ENCODE data around the gene CENPX. TPM values are rescaled to one million over a fixed set of nuclear protein-coding genes. Genes with fewer than 3 reads are reported as not detected.
A peak's percentile ranks its signal among the peaks of the same experiment; 100 is the strongest.

CENPX gene
- total and polyA plus RNA-seq, 2 of the 13 experiments (the other 11 are each of a cell fraction or from before 2014, with no cell fraction given), result 92.7 to 170 TPM

DNA sequence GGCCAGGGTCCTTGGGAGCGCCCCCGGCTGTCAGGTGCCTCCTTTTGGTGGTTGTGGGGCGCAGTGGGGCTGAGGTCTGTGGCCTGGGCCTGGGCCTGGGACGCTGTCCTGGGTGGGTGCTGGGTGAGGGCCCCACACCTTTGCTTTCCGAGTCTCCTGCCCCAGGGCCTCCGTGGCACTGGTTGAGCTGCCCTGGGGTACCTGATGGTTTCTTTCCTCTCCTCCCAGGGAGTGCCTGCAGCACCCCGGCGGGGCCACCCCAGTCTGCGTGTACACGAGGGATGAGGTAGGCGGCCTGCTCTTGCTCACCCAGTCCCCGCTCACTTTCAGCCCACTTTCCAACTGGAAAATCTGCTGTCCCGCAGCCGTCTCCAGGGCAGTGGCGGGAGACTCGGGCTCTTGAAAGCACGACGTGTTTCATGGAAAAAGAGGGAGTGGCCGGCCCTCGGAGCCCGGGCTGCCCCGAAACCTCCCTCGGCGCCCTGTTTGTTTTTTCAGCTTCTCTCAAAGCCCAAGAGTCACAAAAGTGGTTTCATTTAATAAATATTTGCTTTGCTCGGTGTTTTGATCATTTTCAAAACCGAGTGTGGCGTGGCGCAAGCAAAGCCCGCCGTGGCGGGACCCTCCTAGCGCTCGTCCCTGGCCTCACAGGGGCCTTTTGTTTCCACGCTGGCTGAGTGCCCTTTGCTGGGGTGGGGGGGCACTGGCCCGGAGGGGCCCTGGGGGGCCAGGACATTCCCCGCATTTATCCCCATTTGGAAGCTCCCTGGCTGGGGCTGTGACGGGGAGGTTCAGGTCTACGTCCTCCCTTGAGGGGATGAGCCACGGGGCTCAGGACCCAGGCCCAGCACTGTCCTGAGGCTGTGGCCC lies 27.9 kb downstream of the CENPX start:
- Histone ChIP-seq H3K9ac (ENCODE audit: insufficient read depth, low read depth, low read length) (peak overlapping the region; percentile 96), H3K27ac (ENCODE audit: extremely low read length, insufficient read depth, low read length) (peak overlapping the region; percentile 97), H3K4me2 (ENCODE audit: low read depth, low read length) (peak overlapping the region; percentile 99), H3K36me3 (replicated peaks in 1 of 2; ENCODE audit: control insufficient read depth in 1 of 2, insufficient read depth in 2 of 2, low read length in 2 of 2) (peaks cover 0 to 3% of the 10 kb centered on the region in 2 experiments; a peak in 1 of 5 replicates), H3K4me1 (ENCODE audit: insufficient read depth, low read length) (peaks cover 99% of the 10 kb centered on the region), H3K79me2 (ENCODE audit: insufficient read depth, low read length) (peaks cover 64% of the 10 kb centered on the region), H3K4me3 (replicated peaks in 1 of 3; ENCODE audit: insufficient read depth in 1 of 3, low read depth in 2 of 3, low read length in 3 of 3) (peak overlapping the region; percentile 53 to 80 (median 55); a peak in 5 of 6 replicates), H2AFZ (ENCODE audit: low read length) (no peak overlapping the region), H4K20me1 (ENCODE audit: insufficient read depth, low read length) (no peaks in the 10 kb centered on the region), H3K9me3 (ENCODE audit: low read length) (no peaks in the 10 kb centered on the region), H3K27me3 (ENCODE audit: control insufficient read depth in 1 of 2, insufficient read depth in 2 of 2, low read length in 2 of 2) (no peaks in the 10 kb centered on the region)
- TSS peak; percentile 76 for BruUV-seq (replicated peaks)
- POLR2A ChIA-PET, result interaction anchor here (0.9 to 16.1 kb wide), 28 partner anchors 9 to 267 kb away, joined by 3 to 470 read pairs (median 5); partner anchors contain the start of genes ASPSCR1, CENPX, DCXR and LRRC45
- in situ Hi-C loops (cut with HindIII; ENCODE audit: extremely low pct_ligation_motif_present, low pct_unique_long_range_greater_than_20kb) (loop anchor here (5.0 kb wide), 1 partner anchor 38 kb away; no protein-coding TSS in a partner anchor), intact Hi-C loops (cut with micrococcal nuclease; ENCODE audit: unreplicated experiment) (loop anchor here (2.0 kb wide), 1 partner anchor 34 kb away; the partner anchor contains the start of gene NOTUM)
- CTCF ChIA-PET (ENCODE audit: low intra/inter-chr PET ratio, low total read pairs), result interaction anchor here (1.0 to 5.6 kb wide), 3 partner anchors 16 to 35 kb away, joined by 3 to 73 read pairs (median 6); partner anchors contain the start of gene NOTUM
- DNase-seq (ENCODE audit: low spot score) (peak; percentile 97), ATAC-seq (peak; percentile 12), FAIRE-seq (peak; percentile 67)
- under 1% methylated on average over 22 of the region's 39 CpGs for WGBS (ENCODE audit: low lambda C conversion rate)
- TF ChIP-seq ZNF678 (CRISPR knock-in tag; IDR thresholded peaks at IDR 0.05) (no peak), DPF2 (CRISPR knock-in tag; IDR thresholded peaks at IDR 0.05; ENCODE audit: borderline replicate concordance, low read depth) (peak; percentile 10; the same call in 1 of the 2 replicates), HOXD1 (CRISPR knock-in tag; IDR thresholded peaks at IDR 0.05) (peak; percentile 9; the same call in 1 of the 2 replicates), IKZF4 (CRISPR knock-in tag; IDR thresholded peaks at IDR 0.05; ENCODE audit: borderline replicate concordance, low read depth, not compliant biosample characterization) (peak; percentile 20), NFATC3 (CRISPR knock-in tag; IDR thresholded peaks at IDR 0.05) (no peak), CCDC6 (CRISPR knock-in tag; IDR thresholded peaks at IDR 0.05) (peak; percentile 47), TAF1 (CRISPR knock-in tag; IDR thresholded peaks at IDR 0.05) (peak; percentile 67), PCBP1 (IDR thresholded peaks at IDR 0.05; ENCODE audit: borderline replicate concordance, low read depth, low read length) (no peak), ZFP36L1 (CRISPR knock-in tag; IDR thresholded peaks at IDR 0.05) (peak; percentile 49; the same call in 1 of the 2 replicates), ZNF460 (CRISPR knock-in tag; IDR thresholded peaks at IDR 0.05; ENCODE audit: borderline replicate concordance) (peak; percentile 44; the same call in 1 of the 2 replicates)
- TF ChIP-seq, protein P1, sequence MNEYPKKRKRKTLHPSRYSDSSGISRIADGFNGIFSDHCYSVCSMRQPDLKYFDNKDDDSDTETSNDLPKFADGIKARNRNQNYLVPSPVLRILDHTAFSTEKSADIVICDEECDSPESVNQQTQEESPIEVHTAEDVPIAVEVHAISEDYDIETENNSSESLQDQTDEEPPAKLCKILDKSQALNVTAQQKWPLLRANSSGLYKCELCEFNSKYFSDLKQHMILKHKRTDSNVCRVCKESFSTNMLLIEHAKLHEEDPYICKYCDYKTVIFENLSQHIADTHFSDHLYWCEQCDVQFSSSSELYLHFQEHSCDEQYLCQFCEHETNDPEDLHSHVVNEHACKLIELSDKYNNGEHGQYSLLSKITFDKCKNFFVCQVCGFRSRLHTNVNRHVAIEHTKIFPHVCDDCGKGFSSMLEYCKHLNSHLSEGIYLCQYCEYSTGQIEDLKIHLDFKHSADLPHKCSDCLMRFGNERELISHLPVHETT (CRISPR knock-in tag; conservative IDR thresholded peaks at IDR 0.05), result no peak; the same call in 1 of the 2 replicates
- TF ChIP-seq, protein P2, sequence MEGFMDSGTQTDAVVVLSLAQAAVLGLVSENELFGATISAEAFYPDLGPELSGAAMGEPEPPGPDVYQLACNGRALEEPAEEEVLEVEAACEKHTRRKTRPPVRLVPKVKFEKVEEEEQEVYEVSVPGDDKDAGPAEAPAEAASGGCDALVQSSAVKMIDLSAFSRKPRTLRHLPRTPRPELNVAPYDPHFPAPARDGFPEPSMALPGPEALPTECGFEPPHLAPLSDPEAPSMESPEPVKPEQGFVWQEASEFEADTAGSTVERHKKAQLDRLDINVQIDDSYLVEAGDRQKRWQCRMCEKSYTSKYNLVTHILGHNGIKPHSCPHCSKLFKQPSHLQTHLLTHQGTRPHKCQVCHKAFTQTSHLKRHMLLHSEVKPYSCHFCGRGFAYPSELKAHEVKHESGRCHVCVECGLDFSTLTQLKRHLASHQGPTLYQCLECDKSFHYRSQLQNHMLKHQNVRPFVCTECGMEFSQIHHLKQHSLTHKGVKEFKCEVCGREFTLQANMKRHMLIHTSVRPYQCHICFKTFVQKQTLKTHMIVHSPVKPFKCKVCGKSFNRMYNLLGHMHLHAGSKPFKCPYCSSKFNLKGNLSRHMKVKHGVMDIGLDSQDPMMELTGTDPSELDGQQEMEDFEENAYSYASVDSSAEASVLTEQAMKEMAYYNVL (CRISPR knock-in tag; IDR thresholded peaks at IDR 0.05; ENCODE audit: borderline replicate concordance), result no peak
- TF ChIP-seq, protein P3, sequence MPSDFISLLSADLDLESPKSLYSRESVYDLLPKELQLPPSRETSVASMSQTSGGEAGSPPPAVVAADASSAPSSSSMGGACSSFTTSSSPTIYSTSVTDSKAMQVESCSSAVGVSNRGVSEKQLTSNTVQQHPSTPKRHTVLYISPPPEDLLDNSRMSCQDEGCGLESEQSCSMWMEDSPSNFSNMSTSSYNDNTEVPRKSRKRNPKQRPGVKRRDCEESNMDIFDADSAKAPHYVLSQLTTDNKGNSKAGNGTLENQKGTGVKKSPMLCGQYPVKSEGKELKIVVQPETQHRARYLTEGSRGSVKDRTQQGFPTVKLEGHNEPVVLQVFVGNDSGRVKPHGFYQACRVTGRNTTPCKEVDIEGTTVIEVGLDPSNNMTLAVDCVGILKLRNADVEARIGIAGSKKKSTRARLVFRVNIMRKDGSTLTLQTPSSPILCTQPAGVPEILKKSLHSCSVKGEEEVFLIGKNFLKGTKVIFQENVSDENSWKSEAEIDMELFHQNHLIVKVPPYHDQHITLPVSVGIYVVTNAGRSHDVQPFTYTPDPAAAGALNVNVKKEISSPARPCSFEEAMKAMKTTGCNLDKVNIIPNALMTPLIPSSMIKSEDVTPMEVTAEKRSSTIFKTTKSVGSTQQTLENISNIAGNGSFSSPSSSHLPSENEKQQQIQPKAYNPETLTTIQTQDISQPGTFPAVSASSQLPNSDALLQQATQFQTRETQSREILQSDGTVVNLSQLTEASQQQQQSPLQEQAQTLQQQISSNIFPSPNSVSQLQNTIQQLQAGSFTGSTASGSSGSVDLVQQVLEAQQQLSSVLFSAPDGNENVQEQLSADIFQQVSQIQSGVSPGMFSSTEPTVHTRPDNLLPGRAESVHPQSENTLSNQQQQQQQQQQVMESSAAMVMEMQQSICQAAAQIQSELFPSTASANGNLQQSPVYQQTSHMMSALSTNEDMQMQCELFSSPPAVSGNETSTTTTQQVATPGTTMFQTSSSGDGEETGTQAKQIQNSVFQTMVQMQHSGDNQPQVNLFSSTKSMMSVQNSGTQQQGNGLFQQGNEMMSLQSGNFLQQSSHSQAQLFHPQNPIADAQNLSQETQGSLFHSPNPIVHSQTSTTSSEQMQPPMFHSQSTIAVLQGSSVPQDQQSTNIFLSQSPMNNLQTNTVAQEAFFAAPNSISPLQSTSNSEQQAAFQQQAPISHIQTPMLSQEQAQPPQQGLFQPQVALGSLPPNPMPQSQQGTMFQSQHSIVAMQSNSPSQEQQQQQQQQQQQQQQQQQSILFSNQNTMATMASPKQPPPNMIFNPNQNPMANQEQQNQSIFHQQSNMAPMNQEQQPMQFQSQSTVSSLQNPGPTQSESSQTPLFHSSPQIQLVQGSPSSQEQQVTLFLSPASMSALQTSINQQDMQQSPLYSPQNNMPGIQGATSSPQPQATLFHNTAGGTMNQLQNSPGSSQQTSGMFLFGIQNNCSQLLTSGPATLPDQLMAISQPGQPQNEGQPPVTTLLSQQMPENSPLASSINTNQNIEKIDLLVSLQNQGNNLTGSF (CRISPR knock-in tag; IDR thresholded peaks at IDR 0.05), result peak; percentile 70; the same call in 1 of the 2 replicates

Measured in HepG2 (cell line).